GM12892 (cell line): Measurements from ENCODE around the gene ZDHHC11B.

Experiments used
- POLR2A ChIP-seq: IDR thresholded peaks from 2 replicates; pipeline ENCODE4 v1.6.1; 2011; ENCODE audit warnings: low read depth, low read length, control low read depth
- POLR2AphosphoS5 ChIP-seq: IDR thresholded peaks from 2 replicates; pipeline ENCODE4 v1.6.1; 2011; ENCODE audit warnings: low read depth, low read length, control low read depth
- TAF1 ChIP-seq: IDR thresholded peaks from 2 replicates; pipeline ENCODE4 v1.6.1; 2011; ENCODE audit warnings: low read depth, mild to moderate bottlenecking, control low read depth, low read length, borderline replicate concordance

- no peak for TF ChIP-seq POLR2AphosphoS5
- no peak for TF ChIP-seq POLR2A
- no peak for TF ChIP-seq TAF1
Observed at GRCh38 chr5:765948-766631, 18.4 kb downstream of the ZDHHC11B start.
